ENCODE measurements around the gene CNTD1.
"Not testable (repeated sequence)": the region's sequence is repeated elsewhere in the genome, so short reads cannot be mapped to it uniquely, and the experiment has no call there.

Gene CNTD1

GRCh38 chr17:42767512-42767911, 31.1 kb upstream of the CNTD1 start:
- Histone ChIP-seq H3K36me3 (ENCODE audit: control insufficient read depth in 1 of 2, insufficient read depth in 2 of 2, low read length in 2 of 2) (no peaks in the 10 kb centered on the region), H3K27me3 (ENCODE audit: low read depth, low read length) (no peaks in the 10 kb centered on the region), H3K4me3 (ENCODE audit: low read depth in 1 of 2, low read length in 2 of 2) (no peak overlapping the region), H3K9me3 (ENCODE audit: control insufficient read depth in 1 of 2, low read length in 2 of 2) (no peaks in the 10 kb centered on the region), H3K4me1 (ENCODE audit: control insufficient read depth in 1 of 2, insufficient read depth in 2 of 2, low read length in 2 of 2) (no peaks in the 10 kb centered on the region), H3K27ac (ENCODE audit: low read length) (no peak overlapping the region)

DNA sequence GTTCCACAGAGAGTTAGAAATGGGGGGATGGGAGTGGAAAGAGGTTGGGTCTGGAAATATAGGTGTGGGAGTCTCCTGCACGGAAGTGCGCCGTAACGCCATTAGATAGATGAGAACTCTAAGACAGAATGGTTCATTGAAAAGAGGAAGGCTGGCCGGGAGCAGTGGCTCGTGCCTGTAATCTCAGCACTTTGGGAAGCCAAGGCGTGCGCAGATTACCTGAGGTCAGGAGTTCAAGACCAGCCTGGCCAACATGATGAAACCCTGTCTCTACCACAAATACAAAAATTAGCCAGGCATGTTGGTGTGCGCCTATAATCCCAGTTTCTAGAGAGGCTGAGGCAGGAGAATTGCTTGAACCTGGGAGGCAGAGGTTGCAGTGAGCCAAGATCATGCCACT, 30.7 kb upstream of the CNTD1 start:
- not testable (repeated sequence) for H3K27me3 ChIP-seq (ENCODE audit: low read depth, low read length); H3K4me3 ChIP-seq (ENCODE audit: low read depth in 1 of 2, low read length in 2 of 2); H3K9me3 ChIP-seq (ENCODE audit: control insufficient read depth in 1 of 2, low read length in 2 of 2); H3K36me3 ChIP-seq (ENCODE audit: control insufficient read depth in 1 of 2, insufficient read depth in 2 of 2, low read length in 2 of 2); H3K4me1 ChIP-seq (ENCODE audit: control insufficient read depth in 1 of 2, insufficient read depth in 2 of 2, low read length in 2 of 2); H3K27ac ChIP-seq (ENCODE audit: low read length)

GRCh38 chr17:42769964-42770363, 28.7 kb upstream of the CNTD1 start:
- not testable (repeated sequence) for H3K4me3 ChIP-seq (ENCODE audit: low read depth in 1 of 2, low read length in 2 of 2); H3K27me3 ChIP-seq (ENCODE audit: low read depth, low read length); H3K27ac ChIP-seq (ENCODE audit: low read length); H3K9me3 ChIP-seq (ENCODE audit: control insufficient read depth in 1 of 2, low read length in 2 of 2); H3K36me3 ChIP-seq (ENCODE audit: control insufficient read depth in 1 of 2, insufficient read depth in 2 of 2, low read length in 2 of 2)
- H3K4me1 ChIP-seq (ENCODE audit: control insufficient read depth in 1 of 2, insufficient read depth in 2 of 2, low read length in 2 of 2): peaks cover 4 to 10% of the 10 kb centered on the region in 2 donors

GRCh38 chr17:42772945-42773289, 25.7 kb upstream of the CNTD1 start:
- H3K4me1 ChIP-seq (ENCODE audit: control insufficient read depth in 1 of 2, insufficient read depth in 2 of 2, low read length in 2 of 2): peaks cover 4 to 10% of the 10 kb centered on the region in 2 donors
- H3K36me3 ChIP-seq (ENCODE audit: control insufficient read depth in 1 of 2, insufficient read depth in 2 of 2, low read length in 2 of 2): peaks cover 15 to 23% of the 10 kb centered on the region in 2 donors
- peak overlapping the region; percentile 87 for H3K27ac ChIP-seq (ENCODE audit: low read length)
- no peaks in the 10 kb centered on the region for H3K9me3 ChIP-seq (ENCODE audit: control insufficient read depth in 1 of 2, low read length in 2 of 2)
- peak overlapping the region; percentile 97 to 98 for H3K4me3 ChIP-seq (ENCODE audit: low read depth in 1 of 2, low read length in 2 of 2)
- no peaks in the 10 kb centered on the region for H3K27me3 ChIP-seq (ENCODE audit: low read depth, low read length)

GRCh38 chr17:42773290-42774035, 25.2 kb upstream of the CNTD1 start, which contains the start of gene VPS25:
Gene VPS25, plus strand, starts transcription at chr17:42773449. Its CDS starts 27 bp downstream, at chr17:42773476.
- H3K4me3 ChIP-seq (ENCODE audit: low read depth in 1 of 2, low read length in 2 of 2): peak within 1 kb of the TSS; percentile 97 to 98
- no peaks in the 10 kb centered on the region for H3K9me3 ChIP-seq (ENCODE audit: control insufficient read depth in 1 of 2, low read length in 2 of 2)
- peak within 1 kb of the TSS; percentile 87 for H3K27ac ChIP-seq (ENCODE audit: low read length)
- H3K36me3 ChIP-seq (ENCODE audit: control insufficient read depth in 1 of 2, insufficient read depth in 2 of 2, low read length in 2 of 2): peaks cover 19 to 28% of the 10 kb centered on the region in 2 donors
- H3K27me3 ChIP-seq (ENCODE audit: low read depth, low read length): no peaks in the 10 kb centered on the region
- peaks cover 4 to 10% of the 10 kb centered on the region in 2 donors for H3K4me1 ChIP-seq (ENCODE audit: control insufficient read depth in 1 of 2, insufficient read depth in 2 of 2, low read length in 2 of 2)

GRCh38 chr17:42774066-42774745, 24.5 kb upstream of the CNTD1 start:
- Histone ChIP-seq H3K9me3 (ENCODE audit: control insufficient read depth in 1 of 2, low read length in 2 of 2) (no peaks in the 10 kb centered on the region), H3K4me1 (ENCODE audit: control insufficient read depth in 1 of 2, insufficient read depth in 2 of 2, low read length in 2 of 2) (peaks cover 4 to 10% of the 10 kb centered on the region in 2 donors), H3K27ac (ENCODE audit: low read length) (peak overlapping the region; percentile 87), H3K36me3 (ENCODE audit: control insufficient read depth in 1 of 2, insufficient read depth in 2 of 2, low read length in 2 of 2) (peaks cover 27 to 36% of the 10 kb centered on the region in 2 donors), H3K4me3 (ENCODE audit: low read depth in 1 of 2, low read length in 2 of 2) (peak overlapping the region; percentile 97 to 98), H3K27me3 (ENCODE audit: low read depth, low read length) (no peaks in the 10 kb centered on the region)

DNA sequence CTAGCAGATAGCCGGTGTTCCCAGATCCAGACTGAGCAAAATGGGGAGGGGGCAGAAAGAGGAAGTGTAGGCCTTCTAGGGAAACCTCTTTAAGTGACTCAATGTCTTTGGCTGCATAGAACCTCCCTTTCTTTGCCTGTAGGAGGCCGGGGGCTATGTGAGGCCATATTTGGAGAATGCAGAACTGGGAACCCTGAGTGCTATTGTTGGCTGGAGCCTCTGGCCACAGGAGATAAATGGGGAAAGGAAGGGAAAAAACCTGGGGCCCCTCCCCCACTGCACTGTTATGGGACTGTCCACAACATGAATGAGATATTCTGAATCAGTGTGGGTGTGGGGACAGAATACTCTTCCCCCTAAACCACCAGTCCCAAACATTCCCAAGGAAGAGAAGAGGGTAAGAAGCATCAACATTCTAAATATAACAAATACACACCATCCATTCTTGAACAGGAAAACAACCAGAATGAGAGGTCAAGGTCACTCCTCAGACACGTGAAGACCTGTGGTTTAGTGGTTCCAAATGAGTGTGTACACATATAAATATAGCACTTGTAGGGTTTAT, 23.0 kb upstream of the CNTD1 start:
- H3K9me3 ChIP-seq (ENCODE audit: control insufficient read depth in 1 of 2, low read length in 2 of 2): no peaks in the 10 kb centered on the region
- no peak overlapping the region for H3K4me3 ChIP-seq (ENCODE audit: low read depth in 1 of 2, low read length in 2 of 2)
- peaks cover 4 to 17% of the 10 kb centered on the region in 2 donors for H3K4me1 ChIP-seq (ENCODE audit: control insufficient read depth in 1 of 2, insufficient read depth in 2 of 2, low read length in 2 of 2)
- H3K27me3 ChIP-seq (ENCODE audit: low read depth, low read length): no peaks in the 10 kb centered on the region
- no peak overlapping the region for H3K27ac ChIP-seq (ENCODE audit: low read length)
- H3K36me3 ChIP-seq (ENCODE audit: control insufficient read depth in 1 of 2, insufficient read depth in 2 of 2, low read length in 2 of 2): peaks cover 29 to 43% of the 10 kb centered on the region in 2 donors

DNA sequence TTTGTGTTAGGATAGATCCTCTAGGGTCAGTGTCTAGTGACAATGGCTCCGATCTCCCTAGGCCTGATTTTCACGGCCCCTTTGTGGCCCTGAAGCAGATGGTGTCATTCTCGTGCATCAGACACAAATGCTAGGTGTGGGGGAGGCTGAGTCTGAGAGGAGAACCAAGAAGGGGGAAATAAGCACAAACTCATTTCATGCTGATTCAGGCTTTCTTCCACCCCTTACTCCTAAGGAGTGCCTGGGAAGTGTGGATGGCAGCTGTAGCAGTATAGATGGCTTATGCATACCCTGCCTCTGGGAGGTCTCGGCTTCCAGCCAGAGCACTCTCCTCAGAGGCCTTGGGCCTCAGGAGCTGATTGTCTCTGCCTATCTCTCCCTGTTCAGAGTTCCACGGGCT, 20.1 kb upstream of the CNTD1 start:
- Histone ChIP-seq H3K36me3 (ENCODE audit: control insufficient read depth in 1 of 2, insufficient read depth in 2 of 2, low read length in 2 of 2) (peaks cover 29 to 40% of the 10 kb centered on the region in 2 donors), H3K27ac (ENCODE audit: low read length) (no peak overlapping the region), H3K4me3 (ENCODE audit: low read depth in 1 of 2, low read length in 2 of 2) (no peak overlapping the region), H3K9me3 (ENCODE audit: control insufficient read depth in 1 of 2, low read length in 2 of 2) (no peaks in the 10 kb centered on the region), H3K4me1 (ENCODE audit: control insufficient read depth in 1 of 2, insufficient read depth in 2 of 2, low read length in 2 of 2) (peaks cover 4 to 31% of the 10 kb centered on the region in 2 donors), H3K27me3 (ENCODE audit: low read depth, low read length) (peaks cover 25% of the 10 kb centered on the region)

DNA sequence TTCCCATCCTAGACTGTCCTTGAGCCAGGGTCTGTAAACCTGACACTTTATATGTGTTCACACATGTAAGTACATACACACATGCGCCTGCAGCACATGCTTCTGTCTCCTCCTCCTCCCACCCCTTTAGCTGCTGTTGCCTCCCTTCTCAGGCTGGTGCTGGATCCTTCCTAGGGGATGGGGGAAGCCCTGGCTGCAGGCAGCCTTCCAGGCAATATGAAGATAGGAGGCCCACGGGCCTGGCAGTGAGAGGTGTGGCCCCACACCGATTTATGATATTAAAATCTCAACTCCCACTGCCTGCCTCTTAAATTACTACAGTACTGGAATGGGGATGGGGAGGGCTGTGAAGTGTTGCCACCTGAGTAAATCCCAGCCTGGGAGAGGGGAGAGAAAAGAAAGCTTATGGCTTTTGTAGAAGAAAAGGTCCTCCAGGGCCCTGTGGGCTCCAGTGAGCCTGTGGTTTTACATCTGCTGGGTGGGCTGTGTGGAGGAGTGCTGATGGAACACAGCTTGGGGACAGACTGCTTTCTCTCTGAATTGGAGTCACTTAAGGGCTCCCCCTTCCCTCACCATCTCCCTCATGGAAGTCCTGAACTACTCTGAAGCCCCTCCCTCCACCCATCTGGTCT, 19.2 kb upstream of the CNTD1 start:
- H3K4me3 ChIP-seq (ENCODE audit: low read depth in 1 of 2, low read length in 2 of 2): no peak overlapping the region
- H3K27ac ChIP-seq (ENCODE audit: low read length): no peak overlapping the region
- H3K27me3 ChIP-seq (ENCODE audit: low read depth, low read length): peaks cover 34% of the 10 kb centered on the region
- H3K4me1 ChIP-seq (ENCODE audit: control insufficient read depth in 1 of 2, insufficient read depth in 2 of 2, low read length in 2 of 2): peaks cover 0 to 30% of the 10 kb centered on the region in 2 donors
- H3K9me3 ChIP-seq (ENCODE audit: control insufficient read depth in 1 of 2, low read length in 2 of 2): no peaks in the 10 kb centered on the region
- H3K36me3 ChIP-seq (ENCODE audit: control insufficient read depth in 1 of 2, insufficient read depth in 2 of 2, low read length in 2 of 2): peaks cover 29 to 37% of the 10 kb centered on the region in 2 donors

GRCh38 chr17:42779936-42780850, 18.5 kb upstream of the CNTD1 start, which contains the start of gene WNK4:
Gene WNK4, plus strand, starts transcription at chr17:42780610. Its CDS starts 89 bp downstream, at chr17:42780699.
- peaks cover 0 to 36% of the 10 kb centered on the region in 2 donors for H3K4me1 ChIP-seq (ENCODE audit: control insufficient read depth in 1 of 2, insufficient read depth in 2 of 2, low read length in 2 of 2)
- no peaks in the 10 kb centered on the region for H3K9me3 ChIP-seq (ENCODE audit: control insufficient read depth in 1 of 2, low read length in 2 of 2)
- H3K4me3 ChIP-seq (ENCODE audit: low read depth in 1 of 2, low read length in 2 of 2): peak within 1 kb of the TSS; percentile 37 to 53
- H3K27me3 ChIP-seq (ENCODE audit: low read depth, low read length): peaks cover 41% of the 10 kb centered on the region
- peaks cover 29 to 34% of the 10 kb centered on the region in 2 donors for H3K36me3 ChIP-seq (ENCODE audit: control insufficient read depth in 1 of 2, insufficient read depth in 2 of 2, low read length in 2 of 2)
- H3K27ac ChIP-seq (ENCODE audit: low read length): no peak within 1 kb of the TSS

Data from muscle layer of duodenum (tissue), 2 donors.